DMS114 treated with DMSO at 0.1 percent for 48 hours (cell line): ENCODE data around the gene RHOBTB1.
"Not testable (repeated sequence)": the region's sequence is repeated elsewhere in the genome, so short reads cannot be mapped to it uniquely, and the experiment has no call there.

Source experiments
- DNase-seq: peaks from one replicate; lab custom pipeline; 2025; ENCODE audit not compliant: unreplicated experiment; lab: John Stamatoyannopoulos, UW

Gene RHOBTB1

GRCh38 chr10:60944058-60944909 is at the start of gene RHOBTB1:
TSS of gene RHOBTB1 (minus strand) at chr10:60944185. CDS start at chr10:60911542, 32,643 bp downstream.
- DNase-seq, result peak; percentile 40

- DNase-seq, result no peak
These were observed 48.7 kb upstream of the RHOBTB1 start for GRCh38 chr10:60992636-60993035.

GRCh38 chr10:60990663-60991062 is 46.7 kb upstream of the RHOBTB1 start:
- no peak for DNase-seq

- DNase-seq, result no peak
These were observed 45.5 kb upstream of the RHOBTB1 start for GRCh38 chr10:60989400-60989876.

- no peak for DNase-seq
These were observed 42.8 kb upstream of the RHOBTB1 start for GRCh38 chr10:60986791-60987190.

- no peak for DNase-seq
These were observed 42.0 kb upstream of the RHOBTB1 start for GRCh38 chr10:60985951-60986350.

- no peak for DNase-seq
These were observed 37.0 kb upstream of the RHOBTB1 start for GRCh38 chr10:60980997-60981396.

- no peak for DNase-seq
These were observed 35.7 kb upstream of the RHOBTB1 start for GRCh38 chr10:60979667-60980104.

- no peak for DNase-seq
These were observed 34.5 kb upstream of the RHOBTB1 start for GRCh38 chr10:60978287-60979115.

GRCh38 chr10:60977161-60978122 is 33.5 kb upstream of the RHOBTB1 start:
- DNase-seq, result no peak

- DNase-seq, result no peak
These were observed 32.7 kb upstream of the RHOBTB1 start for GRCh38 chr10:60976687-60977086.

- DNase-seq, result no peak
These were observed 31.7 kb upstream of the RHOBTB1 start for GRCh38 chr10:60975716-60976115.

- no peak for DNase-seq
These were observed 30.6 kb upstream of the RHOBTB1 start for GRCh38 chr10:60974463-60975149.

- no peak for DNase-seq
These were observed 29.1 kb upstream of the RHOBTB1 start for GRCh38 chr10:60973086-60973485.

- DNase-seq, result not testable (repeated sequence)
These were observed 28.2 kb upstream of the RHOBTB1 start for GRCh38 chr10:60972181-60972580.

GRCh38 chr10:60970526-60970925 is 26.5 kb upstream of the RHOBTB1 start:
- DNase-seq, result no peak

GRCh38 chr10:60968504-60968903 is 24.5 kb upstream of the RHOBTB1 start:
- DNase-seq, result no peak

GRCh38 chr10:60967854-60968484 is 24.0 kb upstream of the RHOBTB1 start:
- DNase-seq, result no peak

GRCh38 chr10:60967260-60967659 is 23.3 kb upstream of the RHOBTB1 start:
- DNase-seq, result no peak

GRCh38 chr10:60965696-60966095 is 21.7 kb upstream of the RHOBTB1 start:
- DNase-seq, result no peak
